Measurements from ENCODE around the gene TBC1D10B.

Gene TBC1D10B

DNA sequence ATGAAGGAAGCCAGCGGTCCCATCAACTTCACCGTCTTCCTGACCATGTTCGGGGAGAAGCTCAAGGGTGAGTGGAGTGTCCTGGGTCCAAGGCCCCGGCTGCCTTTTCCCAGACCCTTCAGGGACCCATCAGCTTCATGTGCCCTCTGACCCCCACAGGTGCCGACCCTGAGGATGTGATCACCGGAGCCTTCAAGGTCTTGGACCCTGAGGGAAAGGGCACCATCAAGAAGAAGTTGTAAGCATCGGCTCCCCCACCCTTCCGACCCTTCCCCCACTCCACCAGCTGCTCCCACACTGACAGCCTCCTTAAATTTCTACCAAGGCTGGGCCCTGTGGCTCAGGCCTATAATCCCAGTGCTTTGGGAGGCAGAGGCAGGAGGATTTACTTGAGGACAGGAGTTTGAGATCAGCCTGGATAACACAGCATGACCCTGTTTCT is 6.2 kb upstream of the TBC1D10B start:
- in situ Hi-C loops (cut with MboI; ENCODE audit: low sequenced_read_pairs), result no loop called here

DNA sequence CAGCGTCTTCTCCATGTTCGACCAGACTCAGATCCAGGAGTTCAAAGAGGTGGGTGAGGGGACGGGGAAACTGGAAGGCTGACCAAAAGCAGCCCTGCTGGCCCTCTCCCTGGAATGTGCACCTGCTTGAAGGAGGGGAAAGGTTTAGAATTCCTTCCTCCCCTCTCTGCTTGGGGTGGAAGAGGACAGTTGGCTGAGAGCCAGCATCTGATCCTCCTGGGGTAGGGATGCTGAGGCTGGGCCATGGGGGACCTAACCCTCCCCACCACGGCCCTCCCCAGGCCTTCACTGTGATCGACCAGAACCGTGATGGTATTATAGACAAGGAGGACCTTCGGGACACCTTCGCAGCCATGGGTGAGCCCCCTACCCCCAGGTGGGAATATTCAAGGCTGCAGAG is 5.6 kb upstream of the TBC1D10B start:
- in situ Hi-C loops (cut with MboI; ENCODE audit: low sequenced_read_pairs), result no loop called here

GRCh38 chr16:30374538-30374937 is 4.2 kb upstream of the TBC1D10B start, which contains the start of gene MYL11:
TSS of gene MYL11 (plus strand) at chr16:30374802. CDS start at chr16:30374858, 56 bp downstream.
- in situ Hi-C loops (cut with MboI; ENCODE audit: low sequenced_read_pairs), result no loop called here

DNA sequence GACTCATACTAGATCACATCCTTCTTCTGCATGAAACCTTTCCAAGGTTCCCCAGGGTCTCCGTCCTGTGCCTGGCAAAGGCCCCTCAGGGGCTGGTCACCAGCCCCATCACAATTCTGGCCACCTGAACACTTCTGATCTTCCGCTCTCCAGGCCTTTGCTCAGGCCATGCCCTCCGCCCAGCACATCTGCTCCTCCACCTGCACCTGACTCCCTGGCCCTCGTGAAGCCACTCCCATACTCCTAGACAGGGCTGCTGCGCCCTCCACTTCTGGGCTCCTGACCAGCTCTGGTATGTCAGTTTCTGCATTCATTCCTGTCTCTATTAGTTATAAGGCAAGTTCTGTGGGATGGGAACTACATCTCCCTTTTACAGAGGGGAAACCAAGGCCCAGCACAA is 2.4 kb upstream of the TBC1D10B start:
- in situ Hi-C loops (cut with MboI; ENCODE audit: low sequenced_read_pairs), result no loop called here

DNA sequence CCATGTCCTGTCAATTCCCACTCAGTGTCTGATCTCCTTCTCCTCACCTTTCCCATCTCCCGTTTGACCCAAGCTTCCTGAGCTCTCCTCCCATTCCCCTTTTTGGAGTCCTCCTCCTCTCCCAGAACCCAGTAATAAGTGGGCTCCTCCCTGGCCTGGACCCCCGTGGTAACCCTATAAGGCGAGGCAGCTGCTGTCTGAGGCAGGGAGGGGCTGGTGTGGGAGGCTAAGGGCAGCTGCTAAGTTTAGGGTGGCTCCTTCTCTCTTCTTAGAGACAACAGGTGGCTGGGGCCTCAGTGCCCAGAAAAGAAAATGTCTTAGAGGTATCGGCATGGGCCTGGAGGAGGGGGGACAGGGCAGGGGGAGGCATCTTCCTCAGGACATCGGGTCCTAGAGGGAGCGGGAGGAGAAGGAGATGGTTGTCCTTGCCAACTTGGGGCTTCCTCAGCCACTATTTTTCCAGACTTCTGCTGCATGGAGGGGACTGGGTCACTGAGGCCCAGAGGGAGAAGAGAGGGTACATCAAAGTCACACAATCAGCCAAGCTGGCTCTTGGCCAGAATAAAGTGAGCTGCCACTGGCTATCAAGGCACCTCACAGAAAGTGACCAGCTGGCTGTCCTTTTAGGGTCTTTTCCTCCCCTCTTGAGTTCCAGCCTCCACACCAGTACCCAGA is 1.9 kb upstream of the TBC1D10B start:
- in situ Hi-C loops (cut with MboI; ENCODE audit: low sequenced_read_pairs), result no loop called here

DNA sequence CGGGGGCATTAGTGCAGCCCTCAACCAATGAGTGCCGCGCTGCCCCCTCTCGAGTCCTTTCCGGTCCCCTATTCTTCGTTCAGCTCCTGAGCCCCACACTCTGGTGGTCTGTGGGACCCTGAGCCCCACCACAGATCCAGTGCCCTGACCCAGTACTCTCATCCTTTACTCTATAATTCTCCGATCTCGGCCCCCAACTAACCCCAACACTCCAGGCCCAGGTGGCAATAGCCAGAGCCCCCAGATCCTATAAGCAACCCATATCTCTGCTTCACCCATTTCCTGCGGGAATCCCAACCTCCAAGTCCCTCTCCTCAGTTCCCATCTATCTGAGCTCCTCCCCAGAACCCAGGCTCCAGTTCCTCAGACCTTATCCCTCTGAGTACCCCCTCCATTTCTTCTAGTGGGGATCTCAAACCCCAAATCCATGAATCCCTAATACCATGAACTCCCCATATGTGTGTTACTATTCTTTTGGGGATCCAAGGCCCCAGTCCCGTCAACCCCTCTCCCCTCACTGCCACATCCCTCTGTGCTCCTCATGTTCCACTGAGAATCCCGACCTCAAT is 1.0 kb upstream of the TBC1D10B start:
- in situ Hi-C loops (cut with MboI; ENCODE audit: low sequenced_read_pairs), result no loop called here

GRCh38 chr16:30369938-30370455 is 297 bp downstream of the TBC1D10B start:
- in situ Hi-C loops (cut with MboI; ENCODE audit: low sequenced_read_pairs), result no loop called here

GRCh38 chr16:30369091-30369937 is 980 bp downstream of the TBC1D10B start:
- in situ Hi-C loops (cut with MboI; ENCODE audit: low sequenced_read_pairs), result no loop called here

GRCh38 chr16:30368792-30369090 is 1.6 kb downstream of the TBC1D10B start:
- in situ Hi-C loops (cut with MboI; ENCODE audit: low sequenced_read_pairs), result no loop called here

GRCh38 chr16:30368122-30368791 is 2.0 kb downstream of the TBC1D10B start:
- in situ Hi-C loops (cut with MboI; ENCODE audit: low sequenced_read_pairs), result no loop called here

GRCh38 chr16:30367349-30368009 is 2.8 kb downstream of the TBC1D10B start:
- in situ Hi-C loops (cut with MboI; ENCODE audit: low sequenced_read_pairs), result no loop called here

DNA sequence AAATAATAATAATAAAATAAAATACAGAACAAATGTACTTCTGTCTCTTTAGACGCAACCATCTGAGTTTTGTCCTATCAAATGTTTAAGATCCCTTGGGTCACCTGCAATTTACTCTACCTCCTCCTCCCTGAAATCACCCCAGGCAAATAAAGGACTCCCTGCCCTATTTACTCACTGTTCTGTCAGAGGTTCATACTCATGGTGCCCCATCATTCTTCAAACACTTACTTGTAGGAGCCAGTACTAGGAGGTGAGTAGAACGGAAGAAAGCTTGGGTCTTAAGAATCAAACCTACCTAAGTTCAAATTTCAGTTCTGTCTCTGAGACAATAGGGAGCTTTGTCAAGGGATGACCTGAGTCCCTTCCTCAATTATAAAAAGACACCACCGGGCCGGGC is 3.8 kb downstream of the TBC1D10B start:
- in situ Hi-C loops (cut with MboI; ENCODE audit: low sequenced_read_pairs), result no loop called here

DNA sequence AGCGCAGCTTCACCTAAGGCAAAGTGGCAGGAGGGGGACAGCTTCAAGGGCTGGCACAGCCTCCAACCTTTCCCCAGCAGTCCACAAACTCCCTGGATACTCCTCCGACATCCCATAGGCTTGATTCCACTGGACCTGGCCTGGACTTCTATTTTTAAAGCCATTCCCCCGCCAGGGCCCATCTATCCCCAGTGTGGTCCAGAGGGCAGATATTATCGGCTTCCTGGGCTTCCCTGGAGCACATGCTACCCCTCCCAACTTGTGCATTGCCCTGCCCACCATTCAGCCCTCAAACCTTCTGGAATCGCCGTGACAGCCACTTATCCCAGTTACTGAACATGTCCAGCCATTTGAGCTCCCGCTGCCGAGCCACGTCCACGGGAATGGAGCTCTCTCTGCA is 5.1 kb downstream of the TBC1D10B start:
- in situ Hi-C loops (cut with MboI; ENCODE audit: low sequenced_read_pairs), result no loop called here

DNA sequence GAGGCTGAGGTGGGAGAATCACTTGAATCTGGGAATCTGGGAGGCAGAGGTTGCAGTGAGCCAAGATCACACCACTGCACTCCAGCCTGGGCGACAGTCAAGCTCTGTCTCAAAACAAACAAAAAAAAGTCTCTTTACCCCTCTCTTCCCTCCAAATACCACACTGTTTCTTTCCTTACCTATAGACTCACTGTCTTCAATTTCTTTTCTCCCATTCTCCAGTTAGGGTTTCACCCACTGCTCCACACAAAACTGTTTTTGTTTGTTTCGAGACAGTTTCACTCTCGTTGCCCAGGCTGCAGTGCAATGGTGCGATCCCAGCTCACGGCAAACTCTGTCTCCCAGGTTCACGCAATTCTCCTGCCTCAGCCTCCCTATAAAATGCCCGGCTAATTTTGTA is 9.1 kb downstream of the TBC1D10B start:
- in situ Hi-C loops (cut with MboI; ENCODE audit: low sequenced_read_pairs), result no loop called here

GRCh38 chr16:30359871-30360170 is 10.5 kb downstream of the TBC1D10B start:
- in situ Hi-C loops (cut with MboI; ENCODE audit: low sequenced_read_pairs), result no loop called here

GRCh38 chr16:30358990-30359870 is 11.1 kb downstream of the TBC1D10B start:
- in situ Hi-C loops (cut with MboI; ENCODE audit: low sequenced_read_pairs), result no loop called here

DNA sequence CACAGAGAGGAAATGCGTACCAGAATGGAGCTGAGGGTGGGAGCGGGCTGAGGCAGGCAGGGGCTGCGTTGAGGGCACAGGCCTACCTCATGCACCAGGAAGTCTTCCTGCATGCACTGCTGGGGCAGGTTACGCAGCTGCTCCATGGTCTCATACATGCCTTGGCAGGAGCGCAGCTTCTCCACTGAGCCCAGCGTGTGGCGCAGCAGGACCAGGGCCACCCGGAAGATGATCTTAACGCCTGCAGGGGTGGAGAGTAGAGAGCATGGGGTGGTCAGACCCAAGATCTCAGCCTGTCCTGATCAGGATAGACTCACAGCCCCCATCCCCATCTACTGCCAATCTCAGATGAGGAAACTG is 11.7 kb downstream of the TBC1D10B start:
- in situ Hi-C loops (cut with MboI; ENCODE audit: low sequenced_read_pairs), result no loop called here

GRCh38 chr16:30357715-30358576 is 12.3 kb downstream of the TBC1D10B start:
- in situ Hi-C loops (cut with MboI; ENCODE audit: low sequenced_read_pairs), result no loop called here

DNA sequence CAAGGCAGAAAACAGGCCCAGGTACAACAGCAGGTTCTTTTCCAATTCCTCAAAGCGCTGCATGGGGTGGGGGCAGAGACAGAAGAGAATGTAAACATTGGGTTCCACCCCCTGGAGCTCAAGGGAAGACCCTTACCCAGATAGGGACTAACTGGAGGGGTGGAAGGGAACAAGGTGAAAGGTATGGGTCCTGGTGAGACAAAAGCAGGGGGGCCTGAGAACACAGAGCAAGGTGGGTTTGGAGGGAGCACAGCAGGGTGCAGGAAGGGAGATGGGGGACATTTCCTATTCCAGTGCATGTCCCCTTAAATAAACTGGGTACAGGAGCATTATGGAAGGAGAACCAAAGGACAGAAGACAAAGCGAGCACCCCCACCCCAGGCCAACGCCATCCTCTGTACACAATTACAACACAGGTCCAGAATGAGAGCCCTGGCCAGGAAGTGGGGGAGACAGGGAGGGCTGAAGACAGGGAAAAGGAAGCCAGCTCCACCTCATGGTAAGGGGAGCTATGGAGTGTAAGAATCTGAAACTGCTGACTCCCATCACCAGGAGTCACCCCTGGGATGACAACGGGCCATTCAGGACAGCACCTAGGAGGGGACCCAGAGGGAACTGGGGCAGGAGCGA is 13.1 kb downstream of the TBC1D10B start:
- in situ Hi-C loops (cut with MboI; ENCODE audit: low sequenced_read_pairs), result no loop called here
